ENCODE results near the gene CCDC32. TPM values are rescaled to one million over a fixed set of nuclear protein-coding genes. Genes with fewer than 3 reads are reported as not detected.

Gene CCDC32
- total RNA-seq, 4 donors from 2014 or later = 11.9 to 24.2 (median 17.2) TPM

DNA sequence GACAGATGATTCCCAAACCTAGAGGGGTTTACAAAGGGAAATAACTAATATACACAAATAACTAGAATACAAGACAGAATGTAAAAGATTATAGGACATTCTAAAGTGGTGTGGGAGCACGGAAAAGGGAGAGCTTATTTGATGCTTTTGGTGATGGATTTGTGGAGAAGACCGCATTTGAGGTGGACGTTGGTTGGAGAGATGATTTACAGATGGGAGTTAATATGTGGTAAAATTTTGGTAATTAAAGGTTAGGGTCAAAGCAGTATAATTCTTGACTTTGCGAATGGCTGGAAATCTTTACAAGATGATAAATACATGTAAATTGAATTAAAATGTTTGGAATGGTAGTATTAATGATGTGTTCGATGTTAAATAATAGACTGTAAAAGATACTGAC lies 30.4 kb upstream of the CCDC32 start:
- DNase-seq (no peak), ATAC-seq (no peak)
- Histone ChIP-seq H3K36me3 (no peaks in the 10 kb centered on the region), H3K9me3 (no peaks in the 10 kb centered on the region), H3K4me3 (no peak overlapping the region), H3K27me3 (no peaks in the 10 kb centered on the region), H3K4me1 (peaks cover 9% of the 10 kb centered on the region in 2 donors), H3K27ac (no peak overlapping the region)
- in situ Hi-C loops (cut with MboI; ENCODE audit: low sequenced_read_pairs in 4 of 4) (loop anchor here in 2 of 4 donors (10.0 kb wide), 2 partner anchors 60 to 300 kb away; partner anchors contain the start of gene VPS18 (in 2 of the 2)), intact Hi-C loops (cut with DNase I; ENCODE audit: low total_unique reads) (loop anchor here (2.0 to 10.0 kb wide), 2 partner anchors 26 to 210 kb away; partner anchors contain the start of genes DNAJC17, RPUSD2 and ZFYVE19)
- TF ChIP-seq POLR2A (IDR thresholded peaks at IDR 0.05) = no peak
- TF ChIP-seq, protein P1, sequence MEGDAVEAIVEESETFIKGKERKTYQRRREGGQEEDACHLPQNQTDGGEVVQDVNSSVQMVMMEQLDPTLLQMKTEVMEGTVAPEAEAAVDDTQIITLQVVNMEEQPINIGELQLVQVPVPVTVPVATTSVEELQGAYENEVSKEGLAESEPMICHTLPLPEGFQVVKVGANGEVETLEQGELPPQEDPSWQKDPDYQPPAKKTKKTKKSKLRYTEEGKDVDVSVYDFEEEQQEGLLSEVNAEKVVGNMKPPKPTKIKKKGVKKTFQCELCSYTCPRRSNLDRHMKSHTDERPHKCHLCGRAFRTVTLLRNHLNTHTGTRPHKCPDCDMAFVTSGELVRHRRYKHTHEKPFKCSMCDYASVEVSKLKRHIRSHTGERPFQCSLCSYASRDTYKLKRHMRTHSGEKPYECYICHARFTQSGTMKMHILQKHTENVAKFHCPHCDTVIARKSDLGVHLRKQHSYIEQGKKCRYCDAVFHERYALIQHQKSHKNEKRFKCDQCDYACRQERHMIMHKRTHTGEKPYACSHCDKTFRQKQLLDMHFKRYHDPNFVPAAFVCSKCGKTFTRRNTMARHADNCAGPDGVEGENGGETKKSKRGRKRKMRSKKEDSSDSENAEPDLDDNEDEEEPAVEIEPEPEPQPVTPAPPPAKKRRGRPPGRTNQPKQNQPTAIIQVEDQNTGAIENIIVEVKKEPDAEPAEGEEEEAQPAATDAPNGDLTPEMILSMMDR (IDR thresholded peaks at IDR 0.05 in 4 of 5, conservative IDR thresholded peaks at IDR 0.05 in 1 of 5) = no peak

DNA sequence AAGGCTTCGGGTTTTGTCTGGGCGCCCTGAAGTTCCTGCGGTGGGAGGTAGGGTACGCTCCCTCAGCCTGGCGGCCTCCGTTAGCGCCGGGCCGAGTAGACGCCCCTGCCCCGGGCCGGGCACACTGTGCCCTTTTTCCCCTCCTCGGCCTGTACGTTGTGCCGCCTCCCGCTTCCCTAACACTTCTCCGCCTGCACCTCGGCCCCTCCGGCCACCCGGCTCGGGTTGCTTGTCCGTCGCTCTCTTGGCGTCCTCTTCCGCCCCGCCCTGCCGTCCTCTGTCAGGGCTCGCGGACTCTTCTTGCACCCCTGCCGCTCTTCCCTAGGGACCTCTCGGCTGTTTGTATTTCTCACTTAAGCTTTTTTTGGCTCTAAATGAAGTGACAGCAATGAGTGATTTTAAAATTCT lies 29.6 kb upstream of the CCDC32 start:
- intact Hi-C loops (cut with DNase I; ENCODE audit: low total_unique reads) (loop anchor here (2.0 to 10.0 kb wide), 4 partner anchors 26 to 298 kb away; partner anchors contain the start of genes DNAJC17, RPUSD2, VPS18 and ZFYVE19), in situ Hi-C loops (cut with MboI; ENCODE audit: low sequenced_read_pairs in 4 of 4) (loop anchor here in 2 of 4 donors (5.0 to 10.0 kb wide), 3 partner anchors 60 to 300 kb away; partner anchors contain the start of gene VPS18 (in 2 of the 2))
- peaks cover 9% of the 10 kb centered on the region in 2 donors for H3K4me1 ChIP-seq
- peak overlapping the region; percentile 72 to 88 (median 82) for H3K4me3 ChIP-seq
- no peaks in the 10 kb centered on the region for H3K36me3 ChIP-seq
- H3K27me3 ChIP-seq = no peaks in the 10 kb centered on the region
- no peak for TF ChIP-seq POLR2A (IDR thresholded peaks at IDR 0.05)
- TF ChIP-seq, protein P1 (IDR thresholded peaks at IDR 0.05 in 4 of 5, conservative IDR thresholded peaks at IDR 0.05 in 1 of 5) = no peak
- H3K9me3 ChIP-seq = no peaks in the 10 kb centered on the region
- DNase-seq (peak; percentile 2 to 26), ATAC-seq (peak; percentile 12 to 26)
- peak overlapping the region in 3 of 4 donors; percentile 88 to 97 (median 94) for H3K27ac ChIP-seq

DNA sequence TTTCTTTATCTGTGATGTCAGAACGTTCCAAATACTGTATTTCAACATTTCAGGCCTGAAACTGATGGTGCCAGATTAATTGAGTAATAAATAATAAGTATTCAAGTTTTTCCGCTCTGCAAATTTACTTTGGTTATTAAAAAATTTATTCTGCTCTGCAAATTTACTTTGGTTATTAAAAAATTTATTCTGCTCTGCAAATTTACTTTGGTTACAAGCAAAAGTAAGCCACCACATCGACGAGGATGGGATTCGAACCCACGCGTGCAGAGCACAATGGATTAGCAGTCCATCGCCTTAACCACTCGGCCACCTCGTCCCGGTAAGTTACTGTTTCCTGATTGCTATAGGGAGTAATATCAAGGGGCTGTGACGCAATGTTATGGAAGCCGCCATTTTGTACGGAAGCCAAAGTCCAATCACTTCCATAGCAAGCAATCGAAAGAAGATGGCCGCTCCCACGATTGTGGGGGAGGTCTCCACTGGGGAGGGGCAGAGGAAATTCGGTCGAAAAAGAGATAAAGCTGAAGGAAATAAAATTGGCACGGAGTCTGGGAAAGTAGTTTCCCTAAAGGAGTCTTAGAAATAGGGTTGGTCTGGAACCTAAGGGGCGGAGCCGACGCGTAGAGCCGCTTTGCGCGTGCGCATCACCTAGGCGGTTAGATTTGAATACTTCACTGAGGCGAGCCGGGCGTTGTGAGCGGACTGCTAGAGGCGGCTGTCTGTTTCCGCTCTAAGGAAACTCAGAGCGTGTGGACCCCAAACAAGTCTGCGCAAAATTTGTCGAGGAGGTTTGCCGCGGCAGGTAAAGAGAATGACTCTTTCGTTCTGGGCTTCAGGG lies 29.0 kb upstream of the CCDC32 start, which contains the start of gene KNL1:
KNL1 (plus strand) TSS at position 662 of the 841 bp plus-strand sequence. CDS start 8,683 bp downstream, outside the sequence.
- no peak for TF ChIP-seq POLR2A (IDR thresholded peaks at IDR 0.05)
- TF ChIP-seq, protein P1 (IDR thresholded peaks at IDR 0.05 in 4 of 5, conservative IDR thresholded peaks at IDR 0.05 in 1 of 5) = no peak
- H3K27me3 ChIP-seq = no peaks in the 10 kb centered on the region
- peak; percentile 83 to 91 for DNase-seq
- in situ Hi-C loops (cut with MboI; ENCODE audit: low sequenced_read_pairs in 4 of 4) (loop anchor here in 2 of 4 donors (5.0 to 10.0 kb wide), 3 partner anchors 59 to 301 kb away; partner anchors contain the start of gene VPS18 (in 2 of the 2)), intact Hi-C loops (cut with DNase I; ENCODE audit: low total_unique reads) (loop anchor here (2.0 to 10.0 kb wide), 5 partner anchors 25 to 298 kb away; partner anchors contain the start of genes DNAJC17, RAD51, RPUSD2 and VPS18)
- peak; percentile 97 to 98 for ATAC-seq
- peaks cover 9% of the 10 kb centered on the region in 2 donors for H3K4me1 ChIP-seq
- no peaks in the 10 kb centered on the region for H3K36me3 ChIP-seq
- H3K27ac ChIP-seq = peak within 1 kb of the TSS; percentile 88 to 97 (median 93)
- peak within 1 kb of the TSS; percentile 72 to 88 (median 82) for H3K4me3 ChIP-seq
- no peaks in the 10 kb centered on the region for H3K9me3 ChIP-seq

DNA sequence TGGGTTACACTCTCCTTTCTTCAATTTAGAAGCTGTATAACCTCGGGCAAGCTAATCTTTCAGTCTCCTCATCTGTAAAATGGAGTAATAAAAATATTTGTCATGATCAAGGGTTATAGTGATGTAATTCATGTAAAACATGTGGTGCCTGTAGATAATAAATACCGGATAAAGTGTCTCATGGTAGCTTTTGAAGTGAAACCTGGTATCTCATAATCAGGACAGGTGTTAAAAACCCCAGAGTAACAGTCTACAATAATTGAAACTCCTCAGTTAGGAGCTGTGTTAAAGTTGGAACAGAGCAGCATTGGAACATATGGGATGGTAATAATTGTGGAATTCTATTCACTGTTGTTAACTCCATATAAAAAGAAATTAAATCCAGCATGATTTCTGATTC lies 28.3 kb upstream of the CCDC32 start:
- ATAC-seq = no peak
- TF ChIP-seq, protein P1 (IDR thresholded peaks at IDR 0.05 in 4 of 5, conservative IDR thresholded peaks at IDR 0.05 in 1 of 5) = no peak
- TF ChIP-seq POLR2A (IDR thresholded peaks at IDR 0.05) = no peak
- intact Hi-C loops (cut with DNase I; ENCODE audit: low total_unique reads) = loop anchor here (2.0 to 10.0 kb wide), 4 partner anchors 71 to 299 kb away; partner anchors contain the start of genes DNAJC17, RAD51, VPS18 and ZFYVE19
- no peak overlapping the region for H3K4me3 ChIP-seq
- no peaks in the 10 kb centered on the region for H3K27me3 ChIP-seq
- no peaks in the 10 kb centered on the region for H3K36me3 ChIP-seq
- peaks cover 9% of the 10 kb centered on the region in 2 donors for H3K4me1 ChIP-seq
- in situ Hi-C loops (cut with MboI; ENCODE audit: low sequenced_read_pairs in 4 of 4) = loop anchor here in 2 of 4 donors (5.0 to 10.0 kb wide), 3 partner anchors 58 to 302 kb away; partner anchors contain the start of gene VPS18 (in 2 of the 2)
- no peaks in the 10 kb centered on the region for H3K9me3 ChIP-seq
- DNase-seq = no peak
- H3K27ac ChIP-seq = peak overlapping the region in 2 of 4 donors; percentile 88 to 97
